SK-N-SH treated with all-trans-retinoic acid at 6 μM for 48 hours (cell line): Measurements from ENCODE around the gene SGSM1.

Source experiments
- ARNTL ChIP-seq: fragments of 450-650 bp; formaldehyde crosslinking; IDR thresholded peaks from 2 replicates; pipeline ENCODE4 v1.5.0; 2020; ENCODE audit warnings: low read depth, mild to moderate bottlenecking, moderate library complexity, borderline replicate concordance
- GLIS3 ChIP-seq: fragments of 250-450 bp; sonication (Bioruptor Pico); IDR thresholded peaks from 2 replicates; pipeline ENCODE4 v1.5.0; 2020; ENCODE audit warnings: mild to moderate bottlenecking, moderate library complexity
- ISL1 ChIP-seq: fragments of 250-450 bp; sonication (Bioruptor Pico); IDR thresholded peaks from 2 replicates; pipeline ENCODE4 v2.1.2; 2022; ENCODE audit warnings: mild to moderate bottlenecking, moderate library complexity
- OSR1 ChIP-seq: fragments of 250-450 bp; sonication (Bioruptor Pico); IDR thresholded peaks from 2 replicates; pipeline ENCODE4 v1.8.0; 2022; ENCODE audit warnings: moderate library complexity, mild to moderate bottlenecking, inconsistent platforms
- POU6F1 ChIP-seq: fragments of 250-450 bp; sonication (Bioruptor Pico); IDR thresholded peaks from 2 replicates; pipeline ENCODE4 v1.8.0; 2021; ENCODE audit warnings: low read depth, mild to moderate bottlenecking, moderate library complexity, borderline replicate concordance
- RARB ChIP-seq: fragments of 250-450 bp; sonication (Bioruptor Pico); IDR thresholded peaks from 2 replicates; pipeline ENCODE4 v1.8.0; 2021; ENCODE audit warnings: mild to moderate bottlenecking, moderate library complexity
- ZFP3 ChIP-seq: fragments of 250-450 bp; sonication (Bioruptor Pico); IDR thresholded peaks from 2 replicates; pipeline ENCODE4 v1.5.0; 2020; ENCODE audit warnings: mild to moderate bottlenecking, moderate library complexity
- ZFP30 ChIP-seq: fragments of 450-650 bp; formaldehyde crosslinking; IDR thresholded peaks from 2 replicates; pipeline ENCODE4 v1.5.0; 2022; ENCODE audit warnings: mild to moderate bottlenecking, moderate library complexity
- ZNF565 ChIP-seq: fragments of 450-650 bp; formaldehyde crosslinking; conservative IDR thresholded peaks from 2 replicates; pipeline ENCODE4 v1.5.0; 2020; ENCODE audit warnings: low read depth, mild to moderate bottlenecking, moderate library complexity

GRCh38 chr22:24926849-24927579, 121.0 kb downstream of the SGSM1 start:
- TF ChIP-seq RARB (CRISPR knock-in tag) (no peak), GLIS3 (no peak), OSR1 (CRISPR knock-in tag) (no peak), ZFP3 (CRISPR knock-in tag) (no peak), ZNF565 (no peak), ISL1 (CRISPR knock-in tag) (no peak), ZFP30 (no peak), ARNTL (CRISPR knock-in tag) (no peak), POU6F1 (CRISPR knock-in tag) (no peak)
